Fibroblast of lung (primary cell): ENCODE data around the gene EFCAB5. TPM values are rescaled to one million over a fixed set of nuclear protein-coding genes. Genes with fewer than 3 reads are reported as not detected.
A peak's percentile ranks its signal among the peaks of the same experiment; 100 is the strongest.
"Not testable (repeated sequence)": the region's sequence is repeated elsewhere in the genome, so short reads cannot be mapped to it uniquely, and the experiment has no call there.

Source experiments
- DNase-seq, 2 donors: peaks; one replicate each; pipeline versions ENCODE4 v3.0.0 to v3.0.0-alpha.2; 2010; ENCODE audit warnings: low read depth in 2 of 2
- H2AFZ ChIP-seq: 2 replicates; pipeline ENCODE4 v1.5.1; 2012; ENCODE audit warnings: low read length, control low read depth, inconsistent platforms
- H3K27ac ChIP-seq: 2 replicates; pipeline ENCODE4 v1.5.1; 2011; ENCODE audit warnings: low read length, control low read depth; ENCODE audit not compliant: insufficient read depth
- H3K27me3 ChIP-seq: 2 replicates; pipeline ENCODE4 v1.5.1; 2011; ENCODE audit warnings: mild to moderate bottlenecking, low read length; ENCODE audit not compliant: control insufficient read depth, insufficient read depth
- H3K36me3 ChIP-seq: 2 replicates; pipeline ENCODE4 v1.5.1; 2011; ENCODE audit warnings: low read length; ENCODE audit not compliant: control insufficient read depth, insufficient read depth
- H3K4me1 ChIP-seq: 2 replicates; pipeline ENCODE4 v1.5.1; 2011; ENCODE audit warnings: low read length; ENCODE audit not compliant: control insufficient read depth, insufficient read depth; ENCODE audit errors: extremely low read depth
- H3K4me2 ChIP-seq: 2 replicates; pipeline ENCODE4 v1.5.1; 2011; ENCODE audit warnings: low read length, control low read depth; ENCODE audit not compliant: insufficient read depth; ENCODE audit errors: extremely low read depth
- H3K4me3 ChIP-seq, 4 experiments: fragments of 200-600 bp in 1 of 4; sonication (generic) in 1 of 4; replicated peaks in 1 of 4; 2 replicates each; pipeline ENCODE4 v1.5.1; 2011 to 2016; ENCODE audit warnings: low read length in 4 of 4, low read depth in 3 of 4, mild to moderate bottlenecking in 3 of 4, control low read depth in 2 of 4, inconsistent platforms in 1 of 4, mixed read lengths in 1 of 4; ENCODE audit not compliant: insufficient read depth in 1 of 4; ENCODE audit errors: control extremely low read depth in 1 of 4
- H3K79me2 ChIP-seq: 2 replicates; pipeline ENCODE4 v1.5.1; 2012; ENCODE audit warnings: mild to moderate bottlenecking, low read length, inconsistent platforms; ENCODE audit not compliant: control insufficient read depth, insufficient read depth
- H3K9ac ChIP-seq: 2 replicates; pipeline ENCODE4 v1.5.1; 2011; ENCODE audit warnings: mild to moderate bottlenecking, low read length, control low read depth; ENCODE audit not compliant: insufficient read depth
- H3K9me3 ChIP-seq: 2 replicates; pipeline ENCODE4 v1.5.1; 2012; ENCODE audit warnings: low read depth, low read length; ENCODE audit not compliant: control insufficient read depth, insufficient read depth
- H4K20me1 ChIP-seq: 2 replicates; pipeline ENCODE4 v1.5.1; 2011; ENCODE audit warnings: low read length; ENCODE audit not compliant: control insufficient read depth, insufficient read depth; ENCODE audit errors: extremely low read depth
- CTCF ChIP-seq, 2 donors: IDR thresholded peaks in 1 of 2; conservative IDR thresholded peaks in 1 of 2; 1 replicate in 1 of 2; 2 replicates in 1 of 2; pipeline ENCODE4 v1.5.1; 2011 to 2012; ENCODE audit warnings: low read length in 2 of 2, control low read depth in 1 of 2, inconsistent platforms in 1 of 2, low read depth in 1 of 2, mild to moderate bottlenecking in 1 of 2
- EZH2 ChIP-seq: IDR thresholded peaks from 2 replicates; pipeline ENCODE4 v1.5.1; 2012; ENCODE audit warnings: low read length, control low read depth, mild to moderate bottlenecking; ENCODE audit errors: missing control alignments
- polyA plus RNA-seq, 2 donors: library from polyadenylated mRNA; depleted of rRNA in 1 of 2; stranded (reverse) in 1 of 2; unstranded in 1 of 2; fragments of >200 nt; gene quantifications; 2 replicates each; pipeline ENCODE4 v1.2.1, GENCODE V29; 2011 to 2012; ENCODE audit warnings: missing spikeins in 1 of 2
- total RNA-seq: library from RNA; depleted of rRNA; stranded (reverse); fragments of >200 nt; gene quantifications from 2 replicates; pipeline ENCODE4 v1.2.1, GENCODE V29; 2014

The EFCAB5 gene
- total and polyA plus RNA-seq, 2 donors (not counting 1 experiment from before 2014, with no cell fraction given) = 0.14 to 0.66 TPM

GRCh38 chr17:30031214-30031869 lies 89.9 kb downstream of the EFCAB5 start:
- H3K4me1 ChIP-seq = no peaks in the 10 kb centered on the region
- no peak for TF ChIP-seq EZH2
- no peak for TF ChIP-seq CTCF (conservative IDR thresholded peaks at IDR 0.05 in 1 of 2, IDR thresholded peaks at IDR 0.05 in 1 of 2; ENCODE audit: low read depth in 1 of 2, low read length in 2 of 2)
- H3K79me2 ChIP-seq = no peaks in the 10 kb centered on the region
- no peak overlapping the region for H2AFZ ChIP-seq
- H3K9me3 ChIP-seq = no peaks in the 10 kb centered on the region
- no peak overlapping the region for H3K4me3 ChIP-seq
- H3K27me3 ChIP-seq = no peaks in the 10 kb centered on the region
- H3K36me3 ChIP-seq = no peaks in the 10 kb centered on the region
- no peaks in the 10 kb centered on the region for H4K20me1 ChIP-seq
- DNase-seq = no peak
- no peak overlapping the region for H3K9ac ChIP-seq
- H3K27ac ChIP-seq = no peak overlapping the region
- H3K4me2 ChIP-seq = no peak overlapping the region

DNA sequence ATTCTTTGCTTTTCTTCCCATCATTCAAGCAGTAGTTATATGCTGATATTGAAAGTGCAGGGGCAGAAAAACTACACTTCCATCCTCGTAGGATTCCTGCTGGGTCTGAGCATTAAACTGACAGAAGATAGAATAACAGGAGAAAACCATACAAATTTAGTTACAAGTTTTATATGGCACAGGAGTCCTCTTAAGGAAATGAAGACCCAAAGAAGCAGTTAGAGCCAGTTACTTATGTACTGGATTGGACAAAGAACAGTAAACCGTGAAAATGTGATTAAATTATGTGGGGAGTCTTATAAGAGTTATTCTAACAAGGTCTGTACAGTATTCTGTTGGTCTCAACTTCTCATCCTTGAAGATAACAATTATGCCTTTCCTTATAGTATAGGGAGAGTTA lies 93.9 kb downstream of the EFCAB5 start:
- no peak overlapping the region for H3K4me3 ChIP-seq
- no peak for DNase-seq
- no peaks in the 10 kb centered on the region for H3K9me3 ChIP-seq
- H3K36me3 ChIP-seq = no peaks in the 10 kb centered on the region
- H2AFZ ChIP-seq = no peak overlapping the region
- H3K27me3 ChIP-seq = no peaks in the 10 kb centered on the region
- H3K4me1 ChIP-seq = no peaks in the 10 kb centered on the region
- no peaks in the 10 kb centered on the region for H4K20me1 ChIP-seq
- H3K27ac ChIP-seq = no peak overlapping the region
- no peaks in the 10 kb centered on the region for H3K79me2 ChIP-seq
- TF ChIP-seq CTCF (conservative IDR thresholded peaks at IDR 0.05 in 1 of 2, IDR thresholded peaks at IDR 0.05 in 1 of 2; ENCODE audit: low read depth in 1 of 2, low read length in 2 of 2) (no peak), EZH2 (no peak)
- H3K9ac ChIP-seq = no peak overlapping the region
- H3K4me2 ChIP-seq = no peak overlapping the region

DNA sequence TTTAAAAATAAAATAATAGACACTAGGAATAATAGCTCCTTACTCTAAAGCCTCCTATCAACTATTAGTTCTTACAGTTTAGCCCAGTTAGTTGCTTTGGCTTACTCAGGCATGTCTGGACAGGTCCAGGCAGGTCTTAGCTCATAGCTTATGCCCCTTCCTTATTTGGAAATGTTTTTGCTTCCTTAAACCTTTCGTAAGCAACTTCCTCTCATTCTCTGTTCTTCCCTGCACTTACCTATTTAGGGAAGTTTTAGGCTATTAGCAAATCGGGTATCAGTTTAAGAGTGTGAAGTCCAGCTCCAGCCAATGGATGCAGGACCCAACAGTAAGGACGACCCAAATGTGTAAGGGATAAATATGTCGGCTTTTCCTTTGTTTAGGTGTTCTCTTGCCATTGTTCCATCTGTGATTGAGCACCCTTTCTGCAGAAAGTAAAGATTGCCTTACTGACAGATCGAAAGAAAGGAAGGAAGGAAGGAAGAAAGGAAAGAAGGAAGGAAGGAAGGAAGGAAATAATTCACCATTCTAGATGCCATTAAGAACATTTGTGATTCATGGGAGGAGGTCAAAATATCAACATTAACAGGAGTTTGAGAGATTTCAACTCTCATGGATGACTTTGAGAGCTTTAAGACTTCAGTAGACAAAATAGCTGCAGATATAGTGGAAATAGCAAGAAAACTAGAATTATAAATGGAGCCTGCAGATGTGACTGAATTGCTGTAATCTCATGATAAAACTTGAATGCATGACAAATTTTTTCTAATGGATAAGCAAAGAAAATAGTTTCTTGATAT lies 99.5 kb downstream of the EFCAB5 start:
- not testable (repeated sequence) for H3K27me3 ChIP-seq, H4K20me1 ChIP-seq, H3K36me3 ChIP-seq, H3K4me2 ChIP-seq, H3K4me1 ChIP-seq, H3K9ac ChIP-seq, H3K27ac ChIP-seq, H3K9me3 ChIP-seq, H3K79me2 ChIP-seq, H3K4me3 ChIP-seq
- H2AFZ ChIP-seq = peak overlapping the region; percentile 24
- DNase-seq = peak; percentile 67 to 74
